ENCODE results near the gene SOS2. TPM values are rescaled to one million over a fixed set of nuclear protein-coding genes. Genes with fewer than 3 reads are reported as not detected.

Gene SOS2
- polyA plus RNA-seq (2013, experiment 1 of 2): 7.3 TPM
- 7.5 TPM for polyA plus RNA-seq (2013, experiment 2 of 2)

DNA sequence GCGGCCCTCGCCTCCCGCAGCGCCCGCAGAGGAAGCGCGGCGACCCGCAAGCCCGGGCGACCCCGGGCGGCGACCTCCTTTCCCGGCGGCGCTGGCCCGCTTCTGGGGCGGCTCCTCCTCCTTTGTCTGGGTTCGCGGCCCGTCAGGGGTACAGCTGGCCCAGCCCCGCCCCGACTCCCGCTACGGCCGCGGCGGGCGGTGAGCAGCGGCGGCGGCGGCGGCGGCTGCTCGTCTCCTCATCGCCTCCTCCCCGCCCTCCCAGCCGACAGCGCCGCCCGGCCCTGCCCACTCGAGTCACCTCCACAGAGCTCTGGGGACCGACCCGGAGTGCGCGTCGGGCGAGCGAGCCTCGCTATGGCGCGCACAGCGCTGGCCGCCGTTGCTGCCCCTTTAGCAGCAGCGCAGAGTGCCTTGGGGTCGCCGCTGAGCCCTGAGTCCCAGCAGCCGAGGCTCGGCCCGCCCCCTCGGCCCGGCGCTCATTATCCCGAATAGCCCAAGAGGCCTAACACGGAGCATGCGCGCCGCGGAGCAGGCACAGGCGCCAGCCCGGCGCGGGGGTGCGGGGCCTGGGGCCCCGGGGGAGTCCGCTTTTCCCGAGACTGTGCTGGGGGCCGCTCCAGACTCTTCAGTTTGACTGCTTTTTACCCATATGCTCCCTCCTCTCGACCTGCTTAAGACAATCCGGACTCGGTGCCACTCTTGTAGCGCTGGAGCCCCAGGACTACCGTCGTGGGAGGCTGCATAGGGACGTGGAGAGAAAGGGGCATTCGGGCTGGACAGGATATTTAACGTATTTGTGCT lies at the start of gene SOS2:
SOS2 (minus strand) TSS at position 104 of the 801 bp plus-strand sequence. CDS start 295 bp downstream, outside the sequence.
- peak within 1 kb of the TSS; percentile 13 for H2BK15ac ChIP-seq (replicated peaks; ENCODE audit: low read depth)
- H3K79me2 ChIP-seq (ENCODE audit: control insufficient read depth, insufficient read depth, low read length): peaks cover 18% of the 10 kb centered on the region
- H4K5ac ChIP-seq (ENCODE audit: low read length): no peak within 1 kb of the TSS
- H3K56ac ChIP-seq (ENCODE audit: low read length): peak within 1 kb of the TSS; percentile 98
- peak within 1 kb of the TSS; percentile 89 for H3K4me3 ChIP-seq (ENCODE audit: low read length)
- peak within 1 kb of the TSS; percentile 99 for H3K18ac ChIP-seq (ENCODE audit: low read length)
- H3K27me3 ChIP-seq (ENCODE audit: insufficient read depth, low read length, poor library complexity): no peaks in the 10 kb centered on the region
- H3K36me3 ChIP-seq (ENCODE audit: control insufficient read depth, insufficient read depth, low read length): no peaks in the 10 kb centered on the region
- H3K9ac ChIP-seq (ENCODE audit: low read length): peak within 1 kb of the TSS; percentile 91
- H3K4ac ChIP-seq (ENCODE audit: low read depth, low read length): peak within 1 kb of the TSS; percentile 81
- no peak within 1 kb of the TSS for H2AK5ac ChIP-seq (ENCODE audit: low read length)
- peak within 1 kb of the TSS; percentile 98 for H2BK120ac ChIP-seq (ENCODE audit: low read depth, low read length)
- no peaks in the 10 kb centered on the region for H3K4me1 ChIP-seq (ENCODE audit: control insufficient read depth, low read depth, low read length)
- H2BK5ac ChIP-seq (ENCODE audit: low read length): peak within 1 kb of the TSS; percentile 78
- H3K27ac ChIP-seq (ENCODE audit: low read depth, low read length): peak within 1 kb of the TSS; percentile 99
- no CpG with 5 or more reads among the region's 90 CpGs for WGBS (ENCODE audit: extremely low coverage, insufficient coverage, low lambda C conversion rate)
- H4K8ac ChIP-seq (ENCODE audit: low read depth, low read length): peak within 1 kb of the TSS; percentile 66
- no peak within 1 kb of the TSS for H3K23ac ChIP-seq (ENCODE audit: low read length)
- DNase-seq: peak; percentile 94
- peaks cover 2% of the 10 kb centered on the region for H3K79me1 ChIP-seq (ENCODE audit: low read length)
- peak within 1 kb of the TSS; percentile 83 for H3K4me2 ChIP-seq (ENCODE audit: low read length)

DNA sequence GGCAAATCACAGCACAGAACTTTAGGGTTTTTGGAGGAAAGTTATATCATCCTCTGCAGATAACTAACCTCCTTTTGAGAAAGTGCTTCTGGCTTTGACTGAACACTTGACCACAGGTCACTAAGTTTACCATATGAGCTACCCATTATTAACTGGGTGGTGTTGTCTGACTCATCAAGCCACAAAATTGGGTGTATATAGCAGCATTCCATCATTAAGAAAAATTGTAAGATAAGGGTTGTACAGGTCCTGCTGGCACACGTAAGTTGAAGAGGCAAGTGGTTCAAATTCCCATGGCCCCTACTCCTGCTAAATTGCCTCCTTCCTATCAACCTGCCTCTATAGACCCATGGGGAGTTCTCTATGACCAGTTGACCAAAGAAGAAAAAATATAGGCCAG lies 41.1 kb upstream of the SOS2 start:
- Histone ChIP-seq H4K8ac (ENCODE audit: low read depth, low read length) (no peak overlapping the region), H3K79me1 (ENCODE audit: low read length) (no peaks in the 10 kb centered on the region), H3K4me2 (ENCODE audit: low read length) (no peak overlapping the region), H3K79me2 (ENCODE audit: control insufficient read depth, insufficient read depth, low read length) (no peaks in the 10 kb centered on the region), H2AK5ac (ENCODE audit: low read length) (no peak overlapping the region), H3K9ac (ENCODE audit: low read length) (no peak overlapping the region), H3K18ac (ENCODE audit: low read length) (no peak overlapping the region), H2BK15ac (replicated peaks; ENCODE audit: low read depth) (no peak overlapping the region), H2BK120ac (ENCODE audit: low read depth, low read length) (no peak overlapping the region), H3K23ac (ENCODE audit: low read length) (no peak overlapping the region), H3K4me3 (ENCODE audit: low read length) (no peak overlapping the region), H3K27me3 (ENCODE audit: insufficient read depth, low read length, poor library complexity) (no peaks in the 10 kb centered on the region), H3K56ac (ENCODE audit: low read length) (no peak overlapping the region), H2BK5ac (ENCODE audit: low read length) (no peak overlapping the region), H3K36me3 (ENCODE audit: control insufficient read depth, insufficient read depth, low read length) (no peaks in the 10 kb centered on the region), H4K5ac (ENCODE audit: low read length) (no peak overlapping the region), H3K4me1 (ENCODE audit: control insufficient read depth, low read depth, low read length) (no peaks in the 10 kb centered on the region), H3K27ac (ENCODE audit: low read depth, low read length) (no peak overlapping the region), H3K4ac (ENCODE audit: low read depth, low read length) (no peak overlapping the region)
- no CpG with 5 or more reads among the region's 1 CpG for WGBS (ENCODE audit: extremely low coverage, insufficient coverage, low lambda C conversion rate)
- no peak for DNase-seq

DNA sequence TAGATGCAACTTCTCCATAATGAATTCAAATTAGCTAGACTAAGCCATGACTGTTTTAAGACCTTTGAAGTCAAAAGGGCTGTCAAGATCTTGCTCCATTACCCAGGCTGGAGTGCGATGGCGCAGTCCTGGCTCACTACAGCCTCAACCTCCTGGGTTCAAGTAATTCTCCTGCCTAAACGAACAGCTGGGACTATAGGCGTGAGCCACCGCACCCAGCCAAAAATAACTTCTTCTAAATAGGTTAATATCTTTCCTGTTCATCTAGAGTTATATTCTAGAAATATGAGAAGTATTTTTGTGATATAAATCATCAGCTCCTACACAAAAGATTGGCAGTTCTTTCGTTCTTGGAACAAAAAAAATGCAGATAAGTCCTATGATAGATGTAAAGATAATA lies 39.6 kb upstream of the SOS2 start:
- Histone ChIP-seq H3K4me2 (ENCODE audit: low read length) (no peak overlapping the region), H3K56ac (ENCODE audit: low read length) (no peak overlapping the region), H3K4ac (ENCODE audit: low read depth, low read length) (no peak overlapping the region), H3K18ac (ENCODE audit: low read length) (no peak overlapping the region), H3K23ac (ENCODE audit: low read length) (no peak overlapping the region), H2BK15ac (replicated peaks; ENCODE audit: low read depth) (no peak overlapping the region), H3K36me3 (ENCODE audit: control insufficient read depth, insufficient read depth, low read length) (no peaks in the 10 kb centered on the region), H3K4me1 (ENCODE audit: control insufficient read depth, low read depth, low read length) (no peaks in the 10 kb centered on the region), H2BK5ac (ENCODE audit: low read length) (no peak overlapping the region), H3K27me3 (ENCODE audit: insufficient read depth, low read length, poor library complexity) (no peaks in the 10 kb centered on the region), H2AK5ac (ENCODE audit: low read length) (no peak overlapping the region), H3K4me3 (ENCODE audit: low read length) (no peak overlapping the region), H3K27ac (ENCODE audit: low read depth, low read length) (no peak overlapping the region), H3K79me1 (ENCODE audit: low read length) (no peaks in the 10 kb centered on the region), H2BK120ac (ENCODE audit: low read depth, low read length) (no peak overlapping the region), H3K79me2 (ENCODE audit: control insufficient read depth, insufficient read depth, low read length) (no peaks in the 10 kb centered on the region), H3K9ac (ENCODE audit: low read length) (no peak overlapping the region), H4K8ac (ENCODE audit: low read depth, low read length) (no peak overlapping the region), H4K5ac (ENCODE audit: low read length) (no peak overlapping the region)
- no peak for DNase-seq
- WGBS (ENCODE audit: extremely low coverage, insufficient coverage, low lambda C conversion rate): no CpG with 5 or more reads among the region's 6 CpGs

DNA sequence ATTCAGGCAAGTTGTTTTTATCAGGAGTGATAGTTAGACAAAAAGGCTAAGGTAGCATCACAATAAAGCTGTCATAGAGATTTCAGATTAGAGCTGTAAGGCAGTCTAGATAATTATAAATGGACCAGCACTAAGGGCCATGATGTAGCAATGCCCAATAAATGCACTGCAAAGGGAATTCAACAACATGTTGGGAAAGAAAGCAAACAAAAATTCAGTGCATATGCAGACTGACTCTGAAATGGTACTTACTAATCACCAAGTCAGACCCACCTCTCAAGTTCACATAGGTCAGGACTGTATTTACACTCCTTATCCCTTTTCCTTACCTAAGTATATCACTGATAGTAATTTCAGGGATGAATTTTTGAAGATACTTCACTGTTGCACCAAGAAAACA lies 33.7 kb upstream of the SOS2 start:
- no peak overlapping the region for H2AK5ac ChIP-seq (ENCODE audit: low read length)
- H3K4ac ChIP-seq (ENCODE audit: low read depth, low read length): no peak overlapping the region
- H3K23ac ChIP-seq (ENCODE audit: low read length): no peak overlapping the region
- no peak overlapping the region for H2BK120ac ChIP-seq (ENCODE audit: low read depth, low read length)
- no peak for DNase-seq
- no peak overlapping the region for H3K27ac ChIP-seq (ENCODE audit: low read depth, low read length)
- no peak overlapping the region for H3K4me3 ChIP-seq (ENCODE audit: low read length)
- no peaks in the 10 kb centered on the region for H3K36me3 ChIP-seq (ENCODE audit: control insufficient read depth, insufficient read depth, low read length)
- no peak overlapping the region for H3K4me2 ChIP-seq (ENCODE audit: low read length)
- no peak overlapping the region for H3K9ac ChIP-seq (ENCODE audit: low read length)
- H2BK5ac ChIP-seq (ENCODE audit: low read length): no peak overlapping the region
- H3K27me3 ChIP-seq (ENCODE audit: insufficient read depth, low read length, poor library complexity): no peaks in the 10 kb centered on the region
- H3K79me2 ChIP-seq (ENCODE audit: control insufficient read depth, insufficient read depth, low read length): no peaks in the 10 kb centered on the region
- H4K5ac ChIP-seq (ENCODE audit: low read length): no peak overlapping the region
- H3K18ac ChIP-seq (ENCODE audit: low read length): no peak overlapping the region
- H4K8ac ChIP-seq (ENCODE audit: low read depth, low read length): no peak overlapping the region
- no peaks in the 10 kb centered on the region for H3K4me1 ChIP-seq (ENCODE audit: control insufficient read depth, low read depth, low read length)
- no peak overlapping the region for H2BK15ac ChIP-seq (replicated peaks; ENCODE audit: low read depth)
- no peaks in the 10 kb centered on the region for H3K79me1 ChIP-seq (ENCODE audit: low read length)
- H3K56ac ChIP-seq (ENCODE audit: low read length): no peak overlapping the region

DNA sequence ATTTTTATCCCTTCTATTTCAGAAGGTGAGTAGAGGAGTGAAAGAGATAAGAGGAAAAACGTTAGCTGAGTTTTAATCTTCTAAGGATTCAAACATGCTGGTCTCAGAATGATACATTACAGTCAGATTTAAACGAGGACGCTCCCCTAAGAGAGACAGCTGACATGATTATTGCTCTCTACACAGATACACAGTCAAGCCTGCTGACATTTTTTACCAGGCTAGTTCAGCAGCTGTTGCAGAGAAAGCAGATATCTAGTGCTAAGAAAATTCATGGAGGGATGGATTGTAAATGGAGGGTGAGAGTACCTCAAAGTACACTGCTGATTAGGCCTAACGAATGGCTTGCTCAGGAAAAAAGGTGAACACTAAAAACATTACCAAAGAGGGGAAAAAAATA lies 31.9 kb upstream of the SOS2 start:
- no peak overlapping the region for H3K23ac ChIP-seq (ENCODE audit: low read length)
- no peak overlapping the region for H3K4me2 ChIP-seq (ENCODE audit: low read length)
- H3K18ac ChIP-seq (ENCODE audit: low read length): no peak overlapping the region
- no peaks in the 10 kb centered on the region for H3K79me1 ChIP-seq (ENCODE audit: low read length)
- H3K9ac ChIP-seq (ENCODE audit: low read length): no peak overlapping the region
- no peaks in the 10 kb centered on the region for H3K36me3 ChIP-seq (ENCODE audit: control insufficient read depth, insufficient read depth, low read length)
- H3K27me3 ChIP-seq (ENCODE audit: insufficient read depth, low read length, poor library complexity): no peaks in the 10 kb centered on the region
- no peak overlapping the region for H2AK5ac ChIP-seq (ENCODE audit: low read length)
- H2BK120ac ChIP-seq (ENCODE audit: low read depth, low read length): no peak overlapping the region
- no peaks in the 10 kb centered on the region for H3K4me1 ChIP-seq (ENCODE audit: control insufficient read depth, low read depth, low read length)
- H3K4me3 ChIP-seq (ENCODE audit: low read length): no peak overlapping the region
- H2BK5ac ChIP-seq (ENCODE audit: low read length): no peak overlapping the region
- no peak overlapping the region for H3K56ac ChIP-seq (ENCODE audit: low read length)
- no peaks in the 10 kb centered on the region for H3K79me2 ChIP-seq (ENCODE audit: control insufficient read depth, insufficient read depth, low read length)
- no peak for DNase-seq
- no peak overlapping the region for H4K8ac ChIP-seq (ENCODE audit: low read depth, low read length)
- no peak overlapping the region for H3K27ac ChIP-seq (ENCODE audit: low read depth, low read length)
- no CpG with 5 or more reads among the region's 4 CpGs for WGBS (ENCODE audit: extremely low coverage, insufficient coverage, low lambda C conversion rate)
- H4K5ac ChIP-seq (ENCODE audit: low read length): no peak overlapping the region
- no peak overlapping the region for H2BK15ac ChIP-seq (replicated peaks; ENCODE audit: low read depth)
- no peak overlapping the region for H3K4ac ChIP-seq (ENCODE audit: low read depth, low read length)

DNA sequence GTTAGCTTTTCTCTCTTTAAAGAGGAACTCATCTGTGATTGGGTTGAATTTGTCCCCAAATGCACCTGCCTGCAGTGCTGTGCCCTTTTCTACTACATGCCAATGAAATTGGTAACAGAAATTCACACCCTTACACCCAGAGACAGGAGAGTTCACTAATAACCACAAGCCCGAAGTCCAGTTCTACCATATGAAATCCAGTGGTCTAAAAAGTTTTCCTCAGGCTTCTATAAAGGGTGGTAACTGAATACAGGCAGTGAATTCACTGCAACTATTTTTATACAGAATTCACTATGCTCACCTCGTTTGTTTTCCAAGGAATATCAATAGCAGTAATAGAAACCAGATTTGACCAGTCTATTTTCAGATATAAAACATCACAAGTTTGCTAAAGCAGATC lies 31.5 kb upstream of the SOS2 start:
- H4K8ac ChIP-seq (ENCODE audit: low read depth, low read length): no peak overlapping the region
- no CpG with 5 or more reads among the region's 2 CpGs for WGBS (ENCODE audit: extremely low coverage, insufficient coverage, low lambda C conversion rate)

More for the DNA sequence above, 31.5 kb upstream of the SOS2 start:
- no peak overlapping the region for H2AK5ac ChIP-seq (ENCODE audit: low read length)
- no peak overlapping the region for H3K9ac ChIP-seq (ENCODE audit: low read length)
- no peak overlapping the region for H4K5ac ChIP-seq (ENCODE audit: low read length)
- no peak overlapping the region for H3K4me3 ChIP-seq (ENCODE audit: low read length)
- no peak overlapping the region for H2BK15ac ChIP-seq (replicated peaks; ENCODE audit: low read depth)
- no peaks in the 10 kb centered on the region for H3K79me2 ChIP-seq (ENCODE audit: control insufficient read depth, insufficient read depth, low read length)
- H2BK5ac ChIP-seq (ENCODE audit: low read length): no peak overlapping the region
- no peak overlapping the region for H2BK120ac ChIP-seq (ENCODE audit: low read depth, low read length)
- H3K4ac ChIP-seq (ENCODE audit: low read depth, low read length): no peak overlapping the region
- no peaks in the 10 kb centered on the region for H3K27me3 ChIP-seq (ENCODE audit: insufficient read depth, low read length, poor library complexity)
- H3K23ac ChIP-seq (ENCODE audit: low read length): no peak overlapping the region
- H3K4me2 ChIP-seq (ENCODE audit: low read length): no peak overlapping the region
- H3K79me1 ChIP-seq (ENCODE audit: low read length): no peaks in the 10 kb centered on the region
- H3K4me1 ChIP-seq (ENCODE audit: control insufficient read depth, low read depth, low read length): no peaks in the 10 kb centered on the region
- no peak overlapping the region for H3K56ac ChIP-seq (ENCODE audit: low read length)
- no peaks in the 10 kb centered on the region for H3K36me3 ChIP-seq (ENCODE audit: control insufficient read depth, insufficient read depth, low read length)
- H3K18ac ChIP-seq (ENCODE audit: low read length): no peak overlapping the region
- no peak overlapping the region for H3K27ac ChIP-seq (ENCODE audit: low read depth, low read length)
- DNase-seq: no peak
